Right ventricle myocardium superior (tissue), 1 donor: ENCODE data around the gene MED22. TPM values are rescaled to one million over a fixed set of nuclear protein-coding genes. Genes with fewer than 3 reads are reported as not detected.
"Not testable (repeated sequence)": the region's sequence is repeated elsewhere in the genome, so short reads cannot be mapped to it uniquely, and the experiment has no call there.

Experiments used
- ATAC-seq: fragments of 200-7000 bp; cut with Tn5 transposase; one replicate; pipeline ENCODE4 v1.9.1; 2020; ENCODE audit warnings: mild to moderate bottlenecking; ENCODE audit not compliant: poor library complexity
- DNase-seq: peaks from one replicate; pipeline ENCODE4 v3.0.0-alpha.2; 2020
- intact Hi-C: fragments of 100-400 bp; cut with DNase I; formaldehyde crosslinking; loops from one replicate; pipeline ENCODE4 v1.11.2; 2022
- total RNA-seq: library from RNA; stranded (reverse); fragmentation: NEBNext Ultra II Directional; extraction: Animal tissue kit (Norgen Biotek cat#: 25700); gene quantifications from one replicate; pipeline ENCODE4 v1.2.1, GENCODE V29; 2021
- donor health status: DM: no; HTN: yes; CAD: no; lungs with severe emphysema.

The MED22 gene
- total RNA-seq, 1 donor from 2014 or later, result 19.2 TPM

GRCh38 chr9:133301253-133302230, 46.4 kb downstream of the MED22 start:
- intact Hi-C loops, result no loop called here
- ATAC-seq, result no peak
- DNase-seq, result no peak

- intact Hi-C loops, ATAC-seq, DNase-seq: not testable (repeated sequence)
These were observed 47.9 kb downstream of the MED22 start for GRCh38 chr9:133299996-133300395.

- intact Hi-C loops, result no loop called here
- ATAC-seq (no peak), DNase-seq (no peak)
These were observed 53.7 kb downstream of the MED22 start for GRCh38 chr9:133294257-133294656.

- intact Hi-C loops, result no loop called here
- DNase-seq (no peak), ATAC-seq (no peak)
These were observed 57.1 kb downstream of the MED22 start for GRCh38 chr9:133290751-133291302.

Other genes starting within 250 kb of the MED22 start
- 33.1 TPM for gene RALGDS, start 226.9 kb downstream of the MED22 start, total RNA-seq
- gene GBGT1, start 184.2 kb downstream of the MED22 start, total RNA-seq, result 6.4 TPM
- not detected for gene OBP2B, start 138.9 kb downstream of the MED22 start, total RNA-seq
- 2.4 TPM for gene ABO, start 72.9 kb downstream of the MED22 start, total RNA-seq
- gene SURF6, start 11.9 kb downstream of the MED22 start, total RNA-seq, result 11.1 TPM
- gene RPL7A, start 87 bp upstream of the MED22 start, total RNA-seq, result 834 TPM
- gene SURF1, start 8.4 kb upstream of the MED22 start, total RNA-seq, result 55.4 TPM
- gene SURF2, start 8.4 kb upstream of the MED22 start, total RNA-seq, result 14.0 TPM
- 58.3 TPM for gene SURF4, start 27.9 kb upstream of the MED22 start, total RNA-seq
- gene STKLD1, start 28.2 kb upstream of the MED22 start, total RNA-seq, result 0.27 TPM
- gene REXO4, start 69.9 kb upstream of the MED22 start, total RNA-seq, result 18.0 TPM
- 2.8 TPM for gene ADAMTS13, start 74.2 kb upstream of the MED22 start, total RNA-seq
- gene CACFD1, start 111.8 kb upstream of the MED22 start, total RNA-seq, result 12.9 TPM
- 2.9 TPM for gene SLC2A6, start 131.0 kb upstream of the MED22 start, total RNA-seq
- gene MYMK, start 176.8 kb upstream of the MED22 start, total RNA-seq, result not detected
- gene ADAMTSL2, start 186.6 kb upstream of the MED22 start, total RNA-seq, result 8.1 TPM